Stimulated activated CD8-positive, alpha-beta memory T cell treated with anti-CD3 and anti-CD28 coated beads, Interleukin-15, amount 100 ng/mL, for 24 hours (primary cell): ENCODE measurements around the gene ORAI2.
"Not testable (repeated sequence)": the region's sequence is repeated elsewhere in the genome, so short reads cannot be mapped to it uniquely, and the experiment has no call there.

Experiments used
- DNase-seq: peaks from one replicate; pipeline ENCODE4 v3.0.0-alpha.2; 2020; ENCODE audit warnings: low read depth

The ORAI2 gene

DNA sequence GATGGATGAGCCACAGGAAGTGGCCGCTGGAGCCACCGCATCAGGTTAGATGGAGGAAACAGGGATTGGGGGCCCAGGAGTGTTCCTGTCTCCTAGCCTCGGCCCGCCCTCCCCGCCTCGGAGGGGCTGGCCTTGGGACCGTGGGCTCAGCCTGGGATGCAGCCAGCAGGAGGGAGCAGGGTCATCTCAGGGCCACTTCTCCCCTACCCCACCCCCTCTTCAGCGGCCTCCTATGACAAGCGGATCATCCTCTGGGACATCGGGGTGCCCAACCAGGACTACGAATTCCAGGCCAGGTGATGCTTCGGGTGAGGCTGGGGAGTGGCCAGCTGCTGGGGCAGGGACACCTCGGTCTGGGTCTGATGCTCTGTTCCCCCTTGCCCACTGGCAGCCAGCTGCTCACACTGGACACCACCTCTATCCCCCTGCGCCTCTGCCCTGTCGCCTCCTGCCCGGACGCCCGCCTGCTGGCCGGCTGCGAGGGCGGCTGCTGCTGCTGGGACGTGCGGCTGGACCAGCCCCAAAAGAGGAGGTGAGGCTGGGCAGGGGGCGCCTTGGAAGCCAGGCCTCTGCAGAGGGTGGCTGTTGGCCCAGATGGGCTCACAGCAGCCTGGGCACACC, 36.1 kb downstream of the ORAI2 start:
- no peak for DNase-seq

GRCh38 chr7:102469972-102470825, 36.8 kb downstream of the ORAI2 start:
- DNase-seq = no peak

- no peak for DNase-seq
Measured at GRCh38 chr7:102471791-102472125, 38.4 kb downstream of the ORAI2 start.

GRCh38 chr7:102472126-102473041, 39.0 kb downstream of the ORAI2 start:
- no peak for DNase-seq

- no peak for DNase-seq
Measured at GRCh38 chr7:102473271-102473991, 40.1 kb downstream of the ORAI2 start.

DNA sequence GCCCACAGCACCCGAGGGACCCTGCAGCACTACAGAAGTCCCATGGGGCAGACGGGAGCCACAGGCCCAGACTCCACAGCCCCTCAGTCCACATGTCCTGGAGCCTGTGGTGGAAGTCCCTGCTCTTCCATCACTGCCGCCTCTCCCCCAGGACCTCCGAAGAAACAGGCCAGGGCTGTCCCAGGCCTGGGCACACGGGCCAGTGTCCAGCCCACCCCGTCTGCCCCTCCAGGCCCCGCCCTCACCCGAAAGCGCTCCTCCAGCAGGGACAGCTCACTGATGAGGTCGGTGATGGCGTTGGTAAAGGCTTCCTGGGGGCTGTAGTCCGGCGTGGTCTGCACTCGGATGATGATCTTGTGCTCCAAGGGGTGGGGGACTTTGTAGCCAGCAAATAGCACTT, 40.7 kb downstream of the ORAI2 start:
- DNase-seq = not testable (repeated sequence)

DNA sequence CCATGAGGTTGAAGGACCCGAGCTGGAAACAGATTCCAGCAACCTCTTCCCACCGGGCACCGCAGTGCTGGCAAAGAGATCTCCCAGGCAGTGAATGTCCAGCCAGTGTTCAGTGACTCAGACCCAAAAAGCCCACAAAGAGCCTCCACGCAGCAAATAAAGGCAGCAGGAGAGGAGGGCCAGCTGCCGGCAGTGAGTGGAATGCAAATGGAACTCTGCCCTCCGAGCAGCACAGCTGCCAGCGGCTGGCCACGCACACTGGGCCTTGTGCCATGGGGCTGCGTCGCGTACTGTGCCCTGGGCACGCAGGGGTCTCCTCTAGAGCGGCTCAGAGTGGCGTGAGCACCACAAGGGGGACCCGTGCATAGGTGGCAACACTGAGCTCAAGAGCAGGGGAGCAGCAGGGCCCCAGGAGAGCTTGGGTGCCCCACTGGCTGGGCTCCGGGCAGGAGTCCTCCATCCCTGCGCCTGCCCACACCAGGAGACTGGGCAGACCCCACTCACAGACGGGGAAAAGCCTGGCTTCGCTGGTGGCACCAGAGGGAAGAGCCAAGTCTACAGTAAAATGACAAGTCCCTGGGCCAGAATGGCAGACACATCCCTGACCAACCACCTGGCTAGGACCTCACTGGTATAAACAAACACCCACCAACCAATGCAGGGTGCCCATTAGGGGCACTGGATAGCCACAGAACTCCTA, 41.5 kb downstream of the ORAI2 start:
- not testable (repeated sequence) for DNase-seq

- DNase-seq = peak; percentile 71
Measured at GRCh38 chr7:102478314-102479208, 45.2 kb downstream of the ORAI2 start, which contains the start of gene POLR2J. Gene POLR2J, minus strand, starts transcription at chr7:102478922. Its CDS starts 62 bp downstream, at chr7:102478860.

- not testable (repeated sequence) for DNase-seq
Measured at GRCh38 chr7:102479209-102479584, 45.8 kb downstream of the ORAI2 start.

GRCh38 chr7:102479982-102480637, 46.7 kb downstream of the ORAI2 start:
- DNase-seq = not testable (repeated sequence)

DNA sequence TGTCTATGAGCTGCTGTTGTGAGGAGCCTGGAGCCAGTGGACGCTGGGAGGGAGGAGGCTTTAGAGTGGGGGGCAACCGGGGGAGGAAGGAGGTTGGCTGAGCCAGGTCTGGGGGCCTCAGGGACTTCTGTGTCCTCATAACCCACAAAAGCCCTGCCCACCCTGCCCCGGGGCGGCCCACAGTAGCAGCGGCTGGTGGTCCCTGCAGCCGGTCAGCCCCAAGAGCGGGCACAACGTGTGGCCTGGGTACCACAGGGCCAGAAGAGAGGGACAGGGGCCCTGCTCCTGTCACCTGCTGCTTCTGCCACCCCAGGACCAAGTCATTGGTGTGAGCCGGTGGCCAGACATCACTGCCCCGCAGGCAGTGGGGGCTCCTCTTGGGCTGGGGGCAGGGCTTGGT, 48.6 kb downstream of the ORAI2 start:
- DNase-seq = not testable (repeated sequence)

GRCh38 chr7:102484317-102484716, 50.9 kb downstream of the ORAI2 start:
- not testable (repeated sequence) for DNase-seq

DNA sequence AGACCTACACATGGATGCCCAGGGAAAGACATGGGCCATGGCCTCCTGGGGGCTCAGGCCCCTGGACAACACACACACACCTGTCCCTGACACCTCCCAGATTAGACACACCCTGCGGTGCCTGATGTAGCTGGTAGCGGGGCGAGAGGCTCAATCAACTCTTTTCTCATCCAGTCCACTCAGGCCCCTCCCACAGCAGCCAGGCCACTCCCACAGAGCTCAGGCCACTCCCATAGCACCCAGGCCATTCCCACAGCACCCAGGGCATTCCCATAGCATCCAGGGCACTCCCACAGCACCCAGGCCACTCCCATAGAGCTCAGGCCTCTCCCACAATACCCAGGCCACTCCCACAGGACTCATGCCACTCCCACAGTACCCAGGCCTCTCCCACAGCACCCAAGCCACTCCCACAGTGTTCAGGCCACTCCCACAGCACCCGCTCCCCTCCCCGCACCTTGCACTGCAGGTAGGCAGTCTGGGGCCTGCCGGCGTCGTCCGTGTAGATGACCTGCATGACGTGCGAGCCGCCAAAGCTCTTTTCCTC, 57.2 kb downstream of the ORAI2 start:
- DNase-seq = not testable (repeated sequence)

GRCh38 chr7:102493220-102493935, 60.0 kb downstream of the ORAI2 start:
- DNase-seq = not testable (repeated sequence)

DNA sequence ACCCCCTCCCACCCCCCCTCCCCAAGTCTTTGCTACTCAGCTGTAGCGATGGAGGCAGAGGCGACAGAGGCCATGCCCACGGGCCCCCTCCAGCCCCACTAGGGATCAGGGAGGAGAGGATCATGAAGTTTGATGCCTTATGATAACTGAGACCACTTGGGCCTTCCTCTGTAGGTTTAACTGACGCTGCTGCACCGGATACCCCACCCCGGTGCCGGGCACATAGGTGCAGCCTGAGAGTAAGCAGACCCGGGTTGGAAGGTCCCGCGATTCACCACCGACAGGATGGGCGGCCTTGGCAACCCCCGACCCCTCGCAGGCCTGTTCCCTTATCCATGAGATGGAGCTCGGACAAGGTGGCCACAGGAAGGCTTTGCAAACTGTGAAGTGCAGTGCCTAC, 60.7 kb downstream of the ORAI2 start:
- not testable (repeated sequence) for DNase-seq

DNA sequence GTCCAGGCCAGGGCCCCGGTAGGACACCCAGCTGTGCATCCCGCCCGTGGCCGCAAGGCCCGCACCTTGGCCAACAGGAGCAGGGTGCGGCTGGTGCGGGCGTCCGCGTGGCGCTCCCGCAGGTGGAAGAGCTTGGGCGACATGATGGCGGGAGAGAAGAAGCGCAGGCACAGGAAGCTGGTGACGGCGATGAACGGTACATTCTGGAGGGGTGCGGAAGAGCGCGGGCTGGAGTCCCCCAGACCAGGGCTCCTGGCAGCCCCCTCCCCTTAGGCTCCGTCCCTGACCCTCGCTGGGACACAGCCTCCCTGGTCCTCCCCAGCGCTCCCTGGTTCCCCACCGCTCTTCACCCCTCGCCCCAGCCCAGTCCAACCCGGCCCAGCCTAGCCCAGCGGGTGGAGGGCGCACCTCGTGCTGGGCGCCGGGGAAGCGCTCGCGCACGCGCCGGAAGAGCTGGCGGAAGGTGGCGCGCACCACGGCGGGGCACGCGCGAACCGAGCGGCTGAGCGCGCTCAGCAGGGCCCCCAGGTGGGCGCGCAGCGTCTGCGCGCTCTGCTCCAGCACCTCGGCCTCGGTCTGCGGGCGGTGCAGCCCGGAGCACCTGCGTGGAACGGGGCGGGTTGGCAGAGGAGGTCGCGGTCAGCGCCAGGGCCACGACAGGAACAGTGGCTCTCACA, 61.2 kb downstream of the ORAI2 start:
- DNase-seq = not testable (repeated sequence)

DNA sequence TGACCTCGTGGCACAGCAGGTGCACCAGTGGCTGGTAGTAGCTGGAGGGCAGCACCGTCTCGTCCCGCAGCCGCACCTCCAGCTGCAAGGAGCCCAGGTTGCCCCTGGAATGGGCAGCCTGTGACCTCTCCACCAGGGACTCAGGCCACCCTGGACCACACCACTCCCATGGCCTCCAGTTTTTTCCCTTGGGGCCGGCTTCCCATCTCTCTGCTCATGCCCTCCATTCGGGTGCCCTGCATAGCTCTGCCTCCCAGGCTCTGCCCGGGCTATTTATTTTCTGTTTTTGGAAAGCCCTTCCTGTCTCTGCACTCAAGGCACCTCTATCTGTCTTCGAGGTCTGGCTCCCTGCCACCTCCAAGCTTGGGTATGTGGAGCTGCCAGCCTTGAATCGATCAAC, 63.5 kb downstream of the ORAI2 start:
- not testable (repeated sequence) for DNase-seq

DNA sequence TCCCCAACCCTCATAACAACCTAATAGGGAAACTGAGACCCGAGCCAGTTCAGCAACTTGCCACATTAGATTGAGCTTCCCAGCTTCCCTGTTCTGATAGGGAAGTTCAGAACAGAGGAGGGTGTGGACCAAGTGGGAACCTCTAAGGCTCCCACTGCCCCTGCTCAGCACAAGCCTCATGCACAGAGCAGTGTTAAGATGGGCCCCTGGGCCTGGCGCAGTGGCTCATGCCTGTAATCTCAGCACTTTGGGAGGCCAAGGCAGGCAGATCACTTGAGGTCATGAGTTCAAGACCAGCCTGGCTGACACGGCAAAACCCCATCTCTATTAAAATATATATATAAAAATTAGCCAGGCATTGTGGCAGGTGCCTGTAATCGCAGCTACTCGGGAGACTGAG, 63.9 kb downstream of the ORAI2 start:
- not testable (repeated sequence) for DNase-seq
